ENCODE data around the gene ZNF341.
"Not testable (repeated sequence)": the region's sequence is repeated elsewhere in the genome, so short reads cannot be mapped to it uniquely, and the experiment has no call there.

ZNF341 gene

DNA sequence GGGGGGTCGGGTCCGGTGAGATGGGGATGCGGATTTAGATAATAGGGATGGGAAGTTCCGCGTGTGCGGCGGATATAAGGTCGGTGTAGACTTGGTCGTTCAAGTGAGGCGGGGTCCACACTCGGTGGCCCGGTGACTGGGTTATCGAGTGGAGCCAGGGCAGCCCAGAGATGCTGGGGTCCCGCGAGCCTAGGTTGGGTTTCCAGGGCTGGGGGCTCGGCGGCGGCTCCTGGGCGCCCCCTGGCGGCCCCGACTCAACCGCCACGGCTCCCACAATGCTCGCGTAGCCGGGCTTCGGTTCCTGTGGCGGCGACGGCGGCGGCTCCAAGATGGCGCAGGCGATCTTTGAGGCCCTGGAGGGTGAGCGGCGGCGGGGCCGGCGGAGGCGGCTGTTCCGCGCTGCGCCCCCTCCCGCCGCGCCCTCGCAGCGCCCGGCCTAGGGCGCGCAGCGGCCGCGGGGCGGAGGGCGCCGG, at the start of gene ZNF341:
ZNF341 (plus strand) TSS at position 304 of the 473 bp plus-strand sequence; CDS start at position 330, 26 bp downstream.
- DNase-seq, result peak; percentile 96

DNA sequence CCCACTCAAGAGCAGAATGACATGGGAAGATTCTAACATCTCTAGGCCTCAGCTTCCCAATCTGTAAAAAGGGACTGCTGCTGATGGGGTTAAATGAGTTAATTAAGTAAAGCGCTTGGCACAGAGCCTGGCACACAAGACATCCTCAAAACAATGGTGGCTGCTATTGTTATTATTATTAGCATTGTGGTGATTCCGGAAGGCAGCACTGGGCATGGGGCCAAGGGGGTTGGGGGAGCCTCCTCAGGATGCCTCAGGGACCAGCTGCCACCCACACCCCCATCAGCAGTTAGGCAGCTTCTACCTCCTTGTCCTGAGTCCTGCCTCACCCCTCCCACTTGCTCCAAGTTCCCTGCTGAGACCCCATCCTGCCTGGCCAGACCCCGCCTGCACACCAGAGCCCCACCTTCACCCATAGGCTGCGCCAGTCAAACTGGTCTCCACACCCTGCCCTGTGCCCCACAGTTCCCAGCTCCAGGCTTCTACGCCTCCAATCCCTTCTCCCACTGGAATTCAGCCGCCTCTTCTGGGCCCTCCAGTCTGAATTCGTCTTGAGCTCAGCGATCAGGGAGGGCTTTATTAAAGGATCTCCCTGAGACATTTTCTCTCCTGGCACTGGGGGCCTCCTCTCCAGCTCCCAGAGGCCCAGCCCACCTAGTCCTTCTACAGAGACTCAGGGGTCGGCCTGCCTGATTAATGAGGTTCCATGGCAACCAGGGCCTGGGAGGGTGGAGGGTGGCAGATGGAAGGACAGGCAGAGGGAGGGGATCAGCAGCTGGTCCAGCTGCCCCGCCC, 47.1 kb upstream of the ZNF341 start:
- DNase-seq, result no peak

GRCh38 chr20:33685328-33686099, 46.3 kb upstream of the ZNF341 start:
- DNase-seq, result peak; percentile 85

DNA sequence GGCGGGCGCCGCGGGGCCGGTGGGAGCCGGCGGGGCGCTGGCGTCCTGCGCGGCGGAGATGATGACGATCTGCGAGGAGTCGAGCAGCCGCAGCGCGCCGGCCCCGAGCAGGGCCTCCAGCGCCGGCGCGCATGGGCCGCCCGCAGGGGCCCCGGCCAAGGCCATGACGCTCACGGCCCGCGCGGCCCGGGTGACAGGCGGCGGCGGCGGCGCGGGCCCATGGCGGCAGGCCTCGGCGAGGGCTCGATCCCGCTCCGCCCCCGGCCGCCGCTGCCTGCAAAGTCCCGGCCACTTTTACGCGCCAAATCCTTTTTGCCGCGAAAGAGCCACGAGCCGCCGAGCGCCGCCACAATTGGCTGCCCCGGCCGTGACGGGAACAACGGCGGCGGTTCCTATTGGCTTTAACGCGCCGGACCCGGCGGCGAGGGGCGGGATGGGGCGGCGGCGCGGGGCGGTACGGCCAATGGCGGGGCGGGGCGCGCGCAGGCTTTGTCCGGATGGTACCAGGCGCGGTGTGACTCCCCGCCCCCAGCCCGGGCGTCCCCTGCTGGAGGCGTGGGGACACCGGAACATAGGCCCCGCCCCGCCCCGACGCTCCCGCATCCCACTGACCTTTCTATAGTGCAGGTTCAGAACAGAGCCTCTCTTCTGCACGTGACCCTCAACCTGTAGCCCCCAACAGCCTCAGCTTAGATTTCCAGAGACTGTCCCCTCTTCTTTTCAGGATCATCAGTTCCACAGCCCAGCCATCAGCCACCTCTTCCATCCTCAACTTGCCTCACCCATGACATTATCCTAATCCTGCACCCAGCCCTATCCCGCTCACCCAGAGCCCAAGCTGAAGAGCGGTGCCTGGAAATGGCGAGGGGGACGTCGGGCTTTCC, 45.5 kb upstream of the ZNF341 start, which contains the start of gene E2F1:
E2F1 (minus strand) TSS at position 286 of the 884 bp plus-strand sequence; CDS start at position 165, 121 bp downstream.
- peak; percentile 98 for DNase-seq

GRCh38 chr20:33686984-33687366, 44.8 kb upstream of the ZNF341 start:
- no peak for DNase-seq

DNA sequence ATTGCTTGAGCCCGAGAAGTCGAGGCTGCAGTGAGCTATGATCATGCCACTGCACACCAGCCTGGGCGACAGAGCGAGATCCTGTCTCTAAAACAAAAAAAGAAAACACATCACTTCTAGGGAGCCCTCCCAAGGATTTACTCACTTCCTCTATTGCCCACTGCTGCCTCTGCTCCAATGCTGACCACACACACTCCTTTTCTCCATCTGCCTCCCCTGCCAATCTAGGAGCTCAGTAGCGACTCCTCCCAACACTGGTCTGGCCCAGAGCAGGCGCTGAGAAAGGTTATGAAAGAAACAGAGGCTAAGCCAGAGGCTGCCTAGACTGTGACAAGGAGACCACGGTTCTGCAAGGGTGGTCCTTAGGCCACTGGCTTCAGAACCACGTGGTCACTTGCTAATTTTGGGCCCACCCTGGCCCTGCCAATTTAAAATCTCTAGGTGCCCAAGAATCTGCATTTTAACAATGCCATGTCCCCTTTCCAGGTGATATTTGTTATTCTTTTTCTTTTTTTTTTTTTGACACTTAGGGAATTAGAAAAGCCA, 44.4 kb upstream of the ZNF341 start:
- no peak for DNase-seq

DNA sequence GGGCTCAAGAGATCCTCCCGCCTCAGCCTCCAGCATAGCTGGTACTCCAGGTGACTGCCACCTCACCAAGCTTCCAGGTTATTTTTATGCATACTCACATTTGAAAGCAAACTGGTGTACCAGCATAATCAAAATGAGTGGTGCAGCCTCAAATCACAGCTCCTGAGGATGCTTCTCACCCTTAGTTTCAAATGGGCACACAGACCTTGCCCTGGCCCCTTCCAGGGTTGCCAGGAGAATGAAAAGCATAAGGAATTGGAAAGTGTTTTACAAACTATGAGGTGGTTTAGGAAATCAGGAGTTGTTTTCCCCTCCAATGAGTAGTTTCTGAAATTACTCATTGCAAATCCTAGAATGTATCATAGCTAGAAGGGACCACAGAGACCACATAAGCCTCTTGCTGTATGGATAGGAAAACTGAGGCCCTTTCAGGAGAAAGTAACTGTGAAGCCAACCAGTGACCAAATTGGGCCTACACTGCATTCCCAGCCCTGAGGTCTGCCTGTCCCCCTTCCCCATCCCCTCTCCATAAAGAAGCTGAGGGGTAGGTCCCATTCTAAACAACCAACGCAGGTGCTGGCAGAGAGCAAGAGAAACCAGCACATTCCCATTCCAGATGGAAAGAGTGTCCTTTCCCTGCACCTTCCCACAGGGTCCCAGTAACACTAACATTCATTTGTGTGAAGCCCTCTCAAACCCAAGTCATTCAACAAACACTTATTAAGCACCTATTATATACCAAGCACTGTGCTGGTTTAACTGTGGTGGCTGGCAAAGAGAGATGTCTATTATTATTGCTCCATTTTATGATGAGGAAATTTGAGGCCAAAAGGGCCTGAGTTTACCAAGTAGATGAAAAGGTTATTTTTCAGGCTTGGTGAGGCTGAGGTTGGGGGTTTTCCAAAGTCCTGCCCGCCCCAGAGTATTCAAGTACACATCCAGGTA, 43.5 kb upstream of the ZNF341 start:
- no peak for DNase-seq

DNA sequence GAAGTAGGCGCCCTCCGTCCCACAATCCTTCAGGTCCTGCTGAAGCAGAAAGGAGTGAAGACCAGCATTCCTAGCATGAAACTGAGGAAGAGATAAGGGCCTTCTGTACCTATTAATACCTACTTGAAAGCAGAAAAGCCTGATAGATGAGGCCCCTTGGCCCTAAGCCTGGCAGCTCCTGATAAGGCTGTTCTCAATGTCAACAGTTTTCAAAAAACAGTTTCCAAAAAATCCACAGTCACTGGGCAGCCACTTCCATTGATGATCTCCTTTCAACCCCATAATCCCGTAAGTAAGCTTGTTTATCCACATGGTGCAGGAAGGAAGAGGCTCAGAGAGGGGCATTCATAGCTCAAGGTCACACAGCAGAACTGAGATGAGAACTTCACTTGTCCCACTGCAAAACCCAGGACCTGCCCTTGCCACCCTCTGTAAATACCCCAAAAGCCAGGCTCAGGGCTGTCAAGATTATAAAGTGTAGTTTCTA, 42.8 kb upstream of the ZNF341 start:
- no peak for DNase-seq

GRCh38 chr20:33689493-33689892, 42.3 kb upstream of the ZNF341 start:
- DNase-seq, result no peak

DNA sequence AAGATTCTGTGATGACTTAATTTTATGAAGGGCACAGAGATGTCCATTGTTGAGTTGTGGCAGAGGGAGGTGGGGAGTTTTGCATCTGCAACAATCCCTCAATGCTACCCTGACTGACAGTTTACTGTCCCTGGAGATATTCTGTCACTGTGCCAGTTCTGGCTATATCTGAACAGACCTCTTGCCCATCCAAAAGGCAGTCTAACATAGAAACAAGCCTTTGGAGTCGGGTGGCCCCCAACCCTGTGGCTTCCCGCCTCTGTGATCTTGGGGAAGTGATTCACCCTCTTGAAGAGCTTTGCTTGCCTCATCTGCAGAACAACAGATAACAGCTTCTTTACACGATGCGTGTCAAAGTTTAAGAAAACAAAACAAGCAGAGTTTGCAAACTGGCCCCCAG, 41.8 kb upstream of the ZNF341 start:
- peak; percentile 78 for DNase-seq

DNA sequence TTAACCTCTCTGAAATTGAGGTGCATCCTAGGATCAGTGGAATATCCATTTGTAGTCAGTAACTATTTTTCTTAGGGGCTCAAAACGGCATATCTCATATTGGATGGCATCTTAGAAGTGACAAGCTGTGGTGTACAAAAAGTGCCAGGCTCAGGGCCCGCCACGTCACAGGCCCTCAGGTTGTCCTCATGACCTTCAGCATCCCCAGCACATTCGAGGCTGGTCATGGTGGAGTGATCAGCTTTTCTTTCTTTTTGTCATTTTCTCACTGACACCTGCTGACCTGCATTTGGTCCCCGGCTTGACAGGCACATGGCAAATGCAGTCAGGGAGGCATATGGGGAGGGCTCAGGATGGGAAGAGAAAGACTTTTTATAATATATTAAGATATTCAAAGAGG, 38.5 kb upstream of the ZNF341 start:
- DNase-seq, result no peak

DNA sequence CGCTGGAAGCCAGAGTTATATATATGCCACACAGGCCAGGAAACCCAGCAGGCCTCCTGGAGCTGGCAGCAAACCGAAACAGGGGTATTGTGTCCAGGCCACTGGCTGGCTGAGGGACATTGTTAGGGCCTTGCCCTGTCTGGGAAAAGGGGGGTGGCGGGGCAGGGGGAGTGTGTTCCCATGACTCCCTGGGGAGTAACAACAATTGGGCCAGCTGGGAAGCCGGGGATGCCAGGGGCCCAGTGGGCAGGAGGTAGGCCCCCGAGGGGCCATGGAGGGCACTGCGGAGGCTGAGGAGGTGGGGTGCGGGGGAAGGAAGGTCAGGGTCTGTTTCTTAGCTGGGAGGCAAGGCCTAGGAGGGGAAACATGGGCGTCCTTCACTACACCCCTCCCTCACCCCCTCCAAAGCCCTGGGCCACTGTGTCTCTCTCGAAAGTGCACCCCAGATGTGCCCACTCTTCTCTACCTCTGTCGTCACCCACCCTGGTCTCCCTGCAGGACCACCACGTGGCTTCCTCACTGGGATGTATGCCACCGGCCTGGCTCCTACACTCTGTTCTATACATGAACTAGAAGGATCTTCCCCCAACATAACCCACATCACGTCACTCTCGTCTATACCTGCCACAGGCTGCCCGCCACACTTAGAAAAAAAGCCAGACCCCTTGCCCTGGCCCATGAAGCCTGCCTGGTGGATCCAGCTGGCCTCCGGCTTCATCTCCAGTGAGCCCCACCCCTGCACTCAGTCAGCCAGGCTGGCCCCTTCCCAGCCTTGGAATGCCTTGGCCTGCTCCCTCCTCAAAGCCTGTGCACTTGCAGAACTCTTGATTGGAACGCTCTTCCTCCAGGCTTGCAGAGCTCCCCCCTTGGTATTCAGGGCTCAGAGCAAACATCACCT, 37.8 kb upstream of the ZNF341 start:
- no peak for DNase-seq

GRCh38 chr20:33694639-33695012, 37.2 kb upstream of the ZNF341 start:
- DNase-seq, result no peak

GRCh38 chr20:33696448-33696847, 35.3 kb upstream of the ZNF341 start:
- DNase-seq, result no peak

DNA sequence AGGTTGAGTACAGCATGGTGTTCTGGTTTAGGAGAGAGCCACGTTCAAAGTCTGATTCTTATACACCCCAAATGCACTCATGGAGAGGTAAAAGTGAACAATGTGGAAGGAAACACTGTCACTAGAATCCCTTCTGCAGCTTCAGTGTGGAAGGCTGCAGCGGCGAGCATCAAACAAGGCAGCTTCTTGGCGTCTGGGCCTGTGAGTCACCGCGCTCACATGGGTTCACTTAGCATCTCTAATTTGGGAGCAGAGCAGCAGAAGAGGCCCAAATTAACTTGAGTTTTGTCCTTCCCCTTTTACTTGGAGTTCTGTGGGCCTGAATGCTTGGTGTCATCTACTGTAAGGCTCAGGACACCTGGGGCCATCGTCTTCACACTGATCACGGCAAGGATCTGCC, 34.7 kb upstream of the ZNF341 start:
- no peak for DNase-seq

DNA sequence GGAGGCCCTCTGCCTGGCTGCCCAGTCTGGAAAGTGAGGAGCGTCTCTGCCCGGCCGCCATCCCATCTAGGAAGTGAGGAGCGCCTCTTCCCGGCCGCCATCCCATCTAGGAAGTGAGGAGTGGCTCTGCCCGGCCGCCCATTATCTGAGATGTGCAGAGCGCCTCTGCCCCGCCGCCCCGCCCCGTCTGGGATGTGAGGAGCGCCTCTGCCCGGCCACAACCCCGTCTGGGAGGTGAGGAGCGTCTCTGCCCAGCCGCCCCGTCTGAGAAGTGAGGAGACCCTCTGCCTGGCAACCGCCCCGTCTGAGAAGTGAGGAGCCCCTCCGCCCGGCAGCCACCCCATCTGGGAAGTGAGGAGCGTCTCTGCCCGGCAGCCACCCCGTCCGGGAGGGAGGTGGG, 32.8 kb upstream of the ZNF341 start:
- DNase-seq, result not testable (repeated sequence)

GRCh38 chr20:33700696-33701441, 30.9 kb upstream of the ZNF341 start:
- DNase-seq, result not testable (repeated sequence)

DNA sequence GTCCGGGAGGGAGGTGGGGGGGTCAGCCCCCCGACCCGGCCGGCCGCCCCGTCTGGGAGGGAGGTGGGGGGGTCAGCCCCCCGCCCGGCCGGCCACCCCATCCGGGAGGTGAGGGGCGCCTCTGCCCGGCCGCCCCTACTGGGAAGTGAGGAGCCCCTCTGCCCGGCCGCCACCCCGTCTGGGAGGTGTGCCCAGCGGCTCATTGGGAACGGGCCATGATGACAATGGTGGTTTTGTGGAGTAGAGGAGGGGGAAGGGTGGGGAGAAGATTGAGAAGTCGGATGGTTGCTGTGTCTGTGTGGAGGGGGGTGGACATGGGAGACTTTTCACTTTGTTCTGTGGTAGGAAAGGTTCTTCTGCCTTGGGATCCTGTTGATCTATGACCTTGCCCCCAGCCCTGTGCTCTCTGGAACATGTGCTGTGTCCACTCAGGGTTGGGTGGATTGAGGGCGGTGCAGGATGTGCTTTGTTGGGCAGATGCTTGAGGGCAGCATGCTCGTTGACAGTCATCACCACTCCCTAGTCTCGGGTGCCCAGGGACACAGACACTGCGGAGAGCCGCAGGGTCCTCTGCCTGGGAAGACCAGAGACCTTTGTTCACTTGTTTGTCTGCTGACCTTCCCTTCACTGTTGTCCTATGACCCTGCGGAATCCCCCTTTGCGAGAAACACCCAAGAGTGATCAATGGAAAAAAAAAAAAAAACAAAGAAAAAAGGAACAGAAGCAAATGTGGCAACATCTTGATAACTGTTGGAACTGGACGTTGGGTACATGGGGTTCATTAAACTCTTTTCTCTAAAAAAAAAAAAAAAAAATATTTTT, 30.0 kb upstream of the ZNF341 start:
- DNase-seq, result no peak

- DNase-seq, result no peak
Observed at GRCh38 chr20:33702861-33703260, 28.9 kb upstream of the ZNF341 start.

All from activated CD8-positive, alpha-beta memory T cell treated with anti-CD3 and anti-CD28 coated beads, Interleukin-2, amount 50 U/mL, for 48 hours (primary cell).